ENCODE data around the gene CCDC24.

DNA sequence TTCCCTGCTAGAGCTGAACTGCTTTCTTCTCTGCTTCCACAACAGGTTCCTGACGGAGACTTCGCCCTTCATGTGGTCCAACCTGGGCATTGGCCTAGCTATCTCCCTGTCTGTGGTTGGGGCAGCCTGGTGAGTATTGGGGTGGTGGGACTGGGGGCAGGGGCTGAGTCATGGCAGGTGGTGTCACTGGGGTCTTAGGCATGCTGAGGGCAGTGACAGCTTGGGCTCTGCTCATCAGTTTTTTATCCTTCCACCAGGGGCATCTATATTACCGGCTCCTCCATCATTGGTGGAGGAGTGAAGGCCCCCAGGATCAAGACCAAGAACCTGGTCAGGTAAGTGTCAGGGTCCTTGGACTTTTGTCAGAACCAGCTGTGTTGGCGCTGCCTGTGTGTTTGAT lies 15.4 kb upstream of the CCDC24 start:
- TF ChIP-seq, protein P1, sequence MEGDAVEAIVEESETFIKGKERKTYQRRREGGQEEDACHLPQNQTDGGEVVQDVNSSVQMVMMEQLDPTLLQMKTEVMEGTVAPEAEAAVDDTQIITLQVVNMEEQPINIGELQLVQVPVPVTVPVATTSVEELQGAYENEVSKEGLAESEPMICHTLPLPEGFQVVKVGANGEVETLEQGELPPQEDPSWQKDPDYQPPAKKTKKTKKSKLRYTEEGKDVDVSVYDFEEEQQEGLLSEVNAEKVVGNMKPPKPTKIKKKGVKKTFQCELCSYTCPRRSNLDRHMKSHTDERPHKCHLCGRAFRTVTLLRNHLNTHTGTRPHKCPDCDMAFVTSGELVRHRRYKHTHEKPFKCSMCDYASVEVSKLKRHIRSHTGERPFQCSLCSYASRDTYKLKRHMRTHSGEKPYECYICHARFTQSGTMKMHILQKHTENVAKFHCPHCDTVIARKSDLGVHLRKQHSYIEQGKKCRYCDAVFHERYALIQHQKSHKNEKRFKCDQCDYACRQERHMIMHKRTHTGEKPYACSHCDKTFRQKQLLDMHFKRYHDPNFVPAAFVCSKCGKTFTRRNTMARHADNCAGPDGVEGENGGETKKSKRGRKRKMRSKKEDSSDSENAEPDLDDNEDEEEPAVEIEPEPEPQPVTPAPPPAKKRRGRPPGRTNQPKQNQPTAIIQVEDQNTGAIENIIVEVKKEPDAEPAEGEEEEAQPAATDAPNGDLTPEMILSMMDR (IDR thresholded peaks at IDR 0.05; ENCODE audit: low read length) = no peak
- no peak for TF ChIP-seq EZH2 (optimal IDR thresholded peaks at IDR 0.05; ENCODE audit: low read depth, low read length)
- no peak for TF ChIP-seq EZH2phosphoT487 (IDR thresholded peaks at IDR 0.05; ENCODE audit: low read length)

Data from MM.1S (cell line).